GM12878 (cell line): ENCODE data around the gene OR2AT4. TPM values are rescaled to one million over a fixed set of nuclear protein-coding genes. Genes with fewer than 3 reads are reported as not detected.

ENCODE experiments used
- polyA plus RNA-seq, 11 experiments: library from polyadenylated mRNA; depleted of rRNA in 4 of 11; unstranded in 6 of 11; stranded (reverse) in 5 of 11; fragments of >200 nt; fragmentation: Nextera tagmentation in 4 of 11; fragmentation: Illumina TruSeq in 1 of 11; extraction: Ambion mirVana in 4 of 11; extraction: Trizol in 1 of 11; gene quantifications; 1 replicate in 1 of 11; 2 replicates in 10 of 11; pipeline versions ENCODE4 v1.2.1 to v1.2.3, GENCODE V29; 2011 to 2016; ENCODE audit warnings: inconsistent platforms in 2 of 11, missing spikeins in 2 of 11, low read depth in 1 of 11
- total RNA-seq, 4 experiments: library from RNA; depleted of rRNA in 3 of 4; stranded (reverse); fragments of >200 nt in 3 of 4; fragmentation: Illumina TruSeq in 1 of 4; extraction: Trizol in 1 of 4; gene quantifications; 2 replicates each; pipeline versions ENCODE4 v1.2.1 to v1.2.3, GENCODE V29; 2013 to 2021

OR2AT4 gene
- total and polyA plus RNA-seq, 10 of the 15 experiments (the other 5 are each of a cell fraction or from before 2014, with no cell fraction given): 0.01 TPM; not detected in 9

Other genes starting within 250 kb of the OR2AT4 start
- gene XRRA1, start 147.8 kb downstream of the OR2AT4 start, total RNA-seq (2014; rRNA removed): 3.7 and 4.1 TPM in 2 replicates
- 3.9 and 5.2 TPM in 2 replicates for gene XRRA1, start 147.8 kb downstream of the OR2AT4 start, total RNA-seq (2014; rRNA removed; fragmentation: Illumina TruSeq; extraction: Trizol)
- 7.3 and 11.0 TPM in 2 replicates for gene XRRA1, start 147.8 kb downstream of the OR2AT4 start, total RNA-seq (2021)
- 3.2 and 4.6 TPM in 2 replicates for gene XRRA1, start 147.8 kb downstream of the OR2AT4 start, polyA plus RNA-seq (2011; rRNA removed)
- 4.6 and 5.9 TPM in 2 replicates for gene XRRA1, start 147.8 kb downstream of the OR2AT4 start, polyA plus RNA-seq (2014; fragmentation: Illumina TruSeq; extraction: Trizol)
- gene XRRA1, start 147.8 kb downstream of the OR2AT4 start, polyA plus RNA-seq (2014; fragmentation: Nextera tagmentation; extraction: Ambion mirVana): 1 to 10 TPM; 2.5 to 7.4 TPM
- 3.1 and 3.9 TPM in 2 replicates for gene XRRA1, start 147.8 kb downstream of the OR2AT4 start, polyA plus RNA-seq (2014; rRNA removed)
- gene XRRA1, start 147.8 kb downstream of the OR2AT4 start, polyA plus RNA-seq (2016; fragmentation: Nextera tagmentation; extraction: Ambion mirVana): 1 to 10 TPM; 7.4 to 8.8 TPM
- gene SPCS2, start 147.6 kb downstream of the OR2AT4 start, total RNA-seq (2014; rRNA removed): 40.7 and 48.3 TPM in 2 replicates
- gene SPCS2, start 147.6 kb downstream of the OR2AT4 start, total RNA-seq (2014; rRNA removed; fragmentation: Illumina TruSeq; extraction: Trizol): 52.9 and 53.6 TPM in 2 replicates
- gene SPCS2, start 147.6 kb downstream of the OR2AT4 start, total RNA-seq (2021): 143 and 145 TPM in 2 replicates
- gene SPCS2, start 147.6 kb downstream of the OR2AT4 start, polyA plus RNA-seq (2011; rRNA removed): 192 and 234 TPM in 2 replicates
- gene SPCS2, start 147.6 kb downstream of the OR2AT4 start, polyA plus RNA-seq (2014; fragmentation: Illumina TruSeq; extraction: Trizol): 176 and 220 TPM in 2 replicates
- 100 to 1,000 TPM; 429 to 430 TPM for gene SPCS2, start 147.6 kb downstream of the OR2AT4 start, polyA plus RNA-seq (2014; fragmentation: Nextera tagmentation; extraction: Ambion mirVana)
- gene SPCS2, start 147.6 kb downstream of the OR2AT4 start, polyA plus RNA-seq (2014; rRNA removed): 192 and 236 TPM in 2 replicates
- 100 to 1,000 TPM; 636 to 661 TPM for gene SPCS2, start 147.6 kb downstream of the OR2AT4 start, polyA plus RNA-seq (2016; fragmentation: Nextera tagmentation; extraction: Ambion mirVana)
- 17.3 and 18.1 TPM in 2 replicates for gene NEU3, start 107.9 kb downstream of the OR2AT4 start, total RNA-seq (2014; rRNA removed)
- 14.8 and 15.4 TPM in 2 replicates for gene NEU3, start 107.9 kb downstream of the OR2AT4 start, total RNA-seq (2014; rRNA removed; fragmentation: Illumina TruSeq; extraction: Trizol)
- gene NEU3, start 107.9 kb downstream of the OR2AT4 start, total RNA-seq (2021): 13.3 and 13.9 TPM in 2 replicates
- gene NEU3, start 107.9 kb downstream of the OR2AT4 start, polyA plus RNA-seq (2011; rRNA removed): 13.4 and 14.8 TPM in 2 replicates
- 13.4 and 13.9 TPM in 2 replicates for gene NEU3, start 107.9 kb downstream of the OR2AT4 start, polyA plus RNA-seq (2014; fragmentation: Illumina TruSeq; extraction: Trizol)
- 1 to 10 TPM; 2.5 TPM for gene NEU3, start 107.9 kb downstream of the OR2AT4 start, polyA plus RNA-seq (2014; fragmentation: Nextera tagmentation; extraction: Ambion mirVana)
- gene NEU3, start 107.9 kb downstream of the OR2AT4 start, polyA plus RNA-seq (2014; rRNA removed): 15.4 and 20.3 TPM in 2 replicates
- 10 to 100 TPM in 1 of 2 experiments, 1 to 10 TPM in 1; 9.7 to 11.0 TPM for gene NEU3, start 107.9 kb downstream of the OR2AT4 start, polyA plus RNA-seq (2016; fragmentation: Nextera tagmentation; extraction: Ambion mirVana)
- 0.33 and 1.2 TPM in 2 replicates for gene SLCO2B1, start 54.2 kb upstream of the OR2AT4 start, total RNA-seq (2014; rRNA removed)
- 1.0 and 1.1 TPM in 2 replicates for gene SLCO2B1, start 54.2 kb upstream of the OR2AT4 start, total RNA-seq (2014; rRNA removed; fragmentation: Illumina TruSeq; extraction: Trizol)
- gene SLCO2B1, start 54.2 kb upstream of the OR2AT4 start, total RNA-seq (2021): 1.1 and 1.8 TPM in 2 replicates
- gene SLCO2B1, start 54.2 kb upstream of the OR2AT4 start, polyA plus RNA-seq (2011; rRNA removed): 3.5 and 4.4 TPM in 2 replicates
- 0.65 and 0.81 TPM in 2 replicates for gene SLCO2B1, start 54.2 kb upstream of the OR2AT4 start, polyA plus RNA-seq (2014; fragmentation: Illumina TruSeq; extraction: Trizol)
- gene SLCO2B1, start 54.2 kb upstream of the OR2AT4 start, polyA plus RNA-seq (2014; fragmentation: Nextera tagmentation; extraction: Ambion mirVana): under 1 TPM in 1 of 2 experiments, not detected in 1; 0.05 TPM
- 0.48 and 0.65 TPM in 2 replicates for gene SLCO2B1, start 54.2 kb upstream of the OR2AT4 start, polyA plus RNA-seq (2014; rRNA removed)
- gene SLCO2B1, start 54.2 kb upstream of the OR2AT4 start, polyA plus RNA-seq (2016; fragmentation: Nextera tagmentation; extraction: Ambion mirVana): under 1 TPM in 1 of 2 experiments, not detected in 1; 0.27 TPM
- not detected in 2 replicates for gene TPBGL, start 143.9 kb upstream of the OR2AT4 start, total RNA-seq (2014; rRNA removed)
- not detected in 2 replicates for gene TPBGL, start 143.9 kb upstream of the OR2AT4 start, total RNA-seq (2014; rRNA removed; fragmentation: Illumina TruSeq; extraction: Trizol)
- not detected in 2 replicates for gene TPBGL, start 143.9 kb upstream of the OR2AT4 start, total RNA-seq (2021)
- gene TPBGL, start 143.9 kb upstream of the OR2AT4 start, polyA plus RNA-seq (2011; rRNA removed): not detected in 2 replicates
- not detected in 2 replicates for gene TPBGL, start 143.9 kb upstream of the OR2AT4 start, polyA plus RNA-seq (2014; fragmentation: Illumina TruSeq; extraction: Trizol)
- not detected for gene TPBGL, start 143.9 kb upstream of the OR2AT4 start, polyA plus RNA-seq (2014; fragmentation: Nextera tagmentation; extraction: Ambion mirVana)
- gene TPBGL, start 143.9 kb upstream of the OR2AT4 start, polyA plus RNA-seq (2014; rRNA removed): not detected in 2 replicates
- not detected for gene TPBGL, start 143.9 kb upstream of the OR2AT4 start, polyA plus RNA-seq (2016; fragmentation: Nextera tagmentation; extraction: Ambion mirVana)